GM12878 (cell line): Measurements from ENCODE around the gene TMEM244. TPM values are rescaled to one million over a fixed set of nuclear protein-coding genes. Genes with fewer than 3 reads are reported as not detected.

ENCODE experiments used
- ATAC-seq: fragments of 200-7000 bp; cut with Tn5 transposase; 3 replicates; pipeline ENCODE4 v1.9.1; 2020; ENCODE audit warnings: mild to moderate bottlenecking, moderate library complexity
- BruUV-seq: library from RNA; stranded (reverse); fragments of 400-500 nt; replicated peaks from 2 replicates; lab custom pipeline; 2021; lab: Mats Ljungman, UMichigan
- CTCF ChIA-PET: fragments of 300-600 bp; sonication (Branson Sonifier 250); formaldehyde crosslinking; extraction: SDS; loops from one replicate; lab custom pipeline; 2021; ENCODE audit warnings: inconsistent platforms; lab: Yijun Ruan, JAX
- POLR2A ChIA-PET: fragments of 350-600 bp; formaldehyde crosslinking; extraction: SDS; loops from one replicate; lab custom pipeline; 2021; ENCODE audit warnings: inconsistent platforms; lab: Charles Lee
- RAD21 ChIA-PET: fragments of 300-600 bp; sonication (Branson Sonifier 250); formaldehyde crosslinking; loops from one replicate; lab custom pipeline; 2023; ENCODE audit warnings: antibody characterized with exemption; ENCODE audit not compliant: unreplicated experiment; lab: Charles Lee
- SMC1A ChIA-PET: fragments of 300-600 bp; sonication (Branson Sonifier 250); formaldehyde crosslinking; loops from one replicate; lab custom pipeline; 2023; ENCODE audit not compliant: unreplicated experiment, uncharacterized antibody; lab: Charles Lee
- DNase-seq: peaks from one replicate; pipeline ENCODE4 v3.0.0-alpha.2; 2011; ENCODE audit warnings: low read depth, low spot score
- FAIRE-seq: peaks from 3 replicates; lab custom pipeline; 2011; peaks lifted over from hg19 to GRCh38; lab: Jason Lieb, UNC
- H2AFZ ChIP-seq: 2 replicates; pipeline ENCODE4 v1.6.0; 2011; ENCODE audit warnings: low read depth, low read length, control low read depth; ENCODE audit not compliant: control insufficient read depth
- H3K27ac ChIP-seq: 2 replicates; pipeline ENCODE4 v1.5.1; 2011; ENCODE audit warnings: control low read depth; ENCODE audit not compliant: control insufficient read depth, insufficient read depth
- H3K27me3 ChIP-seq, 2 experiments: replicated peaks in 1 of 2; 2 replicates each; pipeline versions ENCODE4 v1.6.0 to v1.6.1; 2011; ENCODE audit warnings: low read length in 1 of 2; ENCODE audit not compliant: control insufficient read depth in 2 of 2, insufficient read depth in 2 of 2
- H3K36me3 ChIP-seq, 2 experiments: 2 replicates each; pipeline ENCODE4 v1.5.1; 2011; ENCODE audit warnings: low read length in 1 of 2; ENCODE audit not compliant: control insufficient read depth in 2 of 2, insufficient read depth in 2 of 2
- H3K4me1 ChIP-seq: 2 replicates; pipeline ENCODE4 v1.6.1; 2011; ENCODE audit warnings: mild to moderate bottlenecking, low read length, moderate library complexity, mixed read lengths; ENCODE audit not compliant: control insufficient read depth, insufficient read depth
- H3K4me2 ChIP-seq: 2 replicates; pipeline ENCODE4 v1.6.0; 2011; ENCODE audit warnings: control low read depth; ENCODE audit not compliant: control insufficient read depth, insufficient read depth
- H3K4me3 ChIP-seq: fragments of 200-600 bp; sonication (generic); 2 replicates; pipeline ENCODE4 v1.5.1; 2016
- H3K79me2 ChIP-seq: 2 replicates; pipeline ENCODE4 v1.6.0; 2011; ENCODE audit warnings: low read length; ENCODE audit not compliant: control insufficient read depth, insufficient read depth
- H3K9ac ChIP-seq: 2 replicates; pipeline ENCODE4 v1.8.0; 2011; ENCODE audit warnings: low read length, control low read depth, mixed read lengths; ENCODE audit not compliant: control insufficient read depth, insufficient read depth
- H3K9me3 ChIP-seq: replicated peaks from 3 replicates; pipeline ENCODE4 v1.5.1; 2011; ENCODE audit warnings: mild to moderate bottlenecking, low read length; ENCODE audit not compliant: control insufficient read depth, insufficient read depth
- H4K20me1 ChIP-seq: 2 replicates; pipeline ENCODE4 v1.6.0; 2011; ENCODE audit not compliant: control insufficient read depth, insufficient read depth
- EP300 ChIP-seq, 2 experiments: fragments of 150-350 bp in 1 of 2; IDR thresholded peaks; 2 replicates each; pipeline ENCODE4 v1.6.1; 2011 to 2012; ENCODE audit warnings: low read depth in 2 of 2, low read length in 2 of 2, borderline replicate concordance in 1 of 2, improper control_type of control experiment in 1 of 2, inconsistent platforms in 1 of 2; ENCODE audit not compliant: control insufficient read depth in 1 of 2
- HCFC1 ChIP-seq: fragments of 150-350 bp; IDR thresholded peaks from 2 replicates; pipeline ENCODE4 v1.6.1; 2014; ENCODE audit warnings: low read length
- SPI1 ChIP-seq: IDR thresholded peaks from 2 replicates; pipeline ENCODE4 v1.6.1; 2011; ENCODE audit warnings: low read depth, mild to moderate bottlenecking, low read length, moderate library complexity, borderline replicate concordance; ENCODE audit not compliant: insufficient read depth
- TBL1XR1 ChIP-seq: IDR thresholded peaks from 2 replicates; pipeline ENCODE4 v1.6.1; 2012; ENCODE audit warnings: low read depth, low read length, improper control_type of control experiment
- WGBS: methylation state at CpG from one replicate; pipeline ENCODE4 v1.1.6; 2016; ENCODE audit warnings: low lambda C conversion rate; ENCODE audit not compliant: insufficient replicate concordance, insufficient coverage; ENCODE audit errors: missing lambda C conversion rate; 5-methylcytosine and 5-hydroxymethylcytosine counted together
- in situ Hi-C: fragments of 300-500 bp; cut with MboI; formaldehyde crosslinking; loops from 9 replicates; pipeline ENCODE4 v1.14.3; 2018; ENCODE audit warnings: mixed read lengths
- intact Hi-C: fragments of 100-400 bp; cut with micrococcal nuclease; formaldehyde crosslinking; loops from one replicate; pipeline ENCODE4 v1.14.2; 2022; ENCODE audit not compliant: unreplicated experiment
- polyA plus RNA-seq, 11 experiments: library from polyadenylated mRNA; depleted of rRNA in 4 of 11; unstranded in 6 of 11; stranded (reverse) in 5 of 11; fragments of >200 nt; fragmentation: Nextera tagmentation in 4 of 11; fragmentation: Illumina TruSeq in 1 of 11; extraction: Ambion mirVana in 4 of 11; extraction: Trizol in 1 of 11; gene quantifications; 1 replicate in 1 of 11; 2 replicates in 10 of 11; pipeline versions ENCODE4 v1.2.1 to v1.2.3, GENCODE V29; 2011 to 2016; ENCODE audit warnings: inconsistent platforms in 2 of 11, missing spikeins in 2 of 11, low read depth in 1 of 11
- total RNA-seq, 4 experiments: library from RNA; depleted of rRNA in 3 of 4; stranded (reverse); fragments of >200 nt in 3 of 4; fragmentation: Illumina TruSeq in 1 of 4; extraction: Trizol in 1 of 4; gene quantifications; 2 replicates each; pipeline versions ENCODE4 v1.2.1 to v1.2.3, GENCODE V29; 2013 to 2021
- TF ChIP-seq, protein P1 (sequence below): IDR thresholded peaks from 2 replicates; pipeline ENCODE4 v1.6.1; 2012; ENCODE audit warnings: mild to moderate bottlenecking, low read depth, low read length
- TF ChIP-seq, protein P2 (sequence below): fragments of 450-650 bp; IDR thresholded peaks from 2 replicates; pipeline ENCODE4 v1.6.1; 2017; ENCODE audit warnings: mild to moderate bottlenecking, moderate library complexity

The TMEM244 gene
- total and polyA plus RNA-seq, 10 of the 15 experiments (the other 5 are each of a cell fraction or from before 2014, with no cell fraction given) = 0.14 TPM; not detected in 9

DNA sequence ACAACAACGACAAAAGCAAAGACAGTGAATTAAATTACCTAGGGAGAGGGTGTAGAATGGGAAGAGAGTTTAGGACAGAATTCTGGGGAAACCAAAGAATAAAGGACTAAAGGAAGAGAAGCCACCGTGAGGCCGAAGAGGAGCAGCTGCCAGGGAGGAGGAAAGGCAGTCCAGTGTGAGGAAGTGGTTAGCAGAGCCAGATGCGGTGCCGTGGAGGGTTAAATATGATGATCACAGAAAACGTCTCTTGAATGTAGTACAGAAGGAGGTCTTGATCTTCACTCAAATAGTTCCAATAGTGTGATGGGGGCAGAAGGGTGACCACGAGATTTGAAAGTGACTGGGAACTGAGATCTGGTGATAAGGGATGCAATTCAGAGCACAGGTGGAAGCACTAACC is 67.7 kb downstream of the TMEM244 start:
- in situ Hi-C loops = no loop called here

DNA sequence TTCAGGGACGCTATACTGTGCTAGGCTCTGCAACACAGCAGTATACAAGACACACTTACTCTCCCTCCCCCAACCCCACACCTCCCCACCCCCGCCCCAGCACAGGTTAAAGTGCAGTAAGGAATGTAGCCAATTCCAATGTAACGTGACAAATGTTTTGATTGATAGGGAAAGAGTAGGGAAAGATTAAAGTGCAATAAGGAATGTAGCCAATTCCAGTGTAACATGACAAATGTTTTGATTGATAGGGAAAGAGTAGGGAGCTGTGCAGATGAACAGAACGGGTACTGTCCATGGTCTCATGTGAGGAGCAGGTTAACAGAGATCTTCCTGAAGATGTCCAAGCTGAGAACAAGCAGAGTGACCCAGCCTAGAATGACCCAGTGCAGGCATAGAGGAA is 69.1 kb downstream of the TMEM244 start:
- 21% methylated on average over 4 of the region's 4 CpGs for WGBS
- POLR2A ChIA-PET = no interaction called here
- Histone ChIP-seq H3K36me3 (no peaks in the 10 kb centered on the region), H2AFZ (peak overlapping the region; percentile 17; the same call in 1 of the 2 replicates), H3K27ac (no peak overlapping the region), H3K4me2 (no peak overlapping the region)
- SMC1A ChIA-PET = interaction anchor here (1.1 kb wide), 1 partner anchor 24 kb away, joined by 3 read pairs; no protein-coding TSS in a partner anchor
- no TSS peak for BruUV-seq
- intact Hi-C loops = no loop called here
- no peak for ATAC-seq
- TF ChIP-seq EP300 (IDR thresholded peaks at IDR 0.05; ENCODE audit: borderline replicate concordance in 1 of 2, control insufficient read depth in 1 of 2, low read depth in 2 of 2, low read length in 2 of 2) (no peak), HCFC1 (no peak)
- TF ChIP-seq, protein P1, sequence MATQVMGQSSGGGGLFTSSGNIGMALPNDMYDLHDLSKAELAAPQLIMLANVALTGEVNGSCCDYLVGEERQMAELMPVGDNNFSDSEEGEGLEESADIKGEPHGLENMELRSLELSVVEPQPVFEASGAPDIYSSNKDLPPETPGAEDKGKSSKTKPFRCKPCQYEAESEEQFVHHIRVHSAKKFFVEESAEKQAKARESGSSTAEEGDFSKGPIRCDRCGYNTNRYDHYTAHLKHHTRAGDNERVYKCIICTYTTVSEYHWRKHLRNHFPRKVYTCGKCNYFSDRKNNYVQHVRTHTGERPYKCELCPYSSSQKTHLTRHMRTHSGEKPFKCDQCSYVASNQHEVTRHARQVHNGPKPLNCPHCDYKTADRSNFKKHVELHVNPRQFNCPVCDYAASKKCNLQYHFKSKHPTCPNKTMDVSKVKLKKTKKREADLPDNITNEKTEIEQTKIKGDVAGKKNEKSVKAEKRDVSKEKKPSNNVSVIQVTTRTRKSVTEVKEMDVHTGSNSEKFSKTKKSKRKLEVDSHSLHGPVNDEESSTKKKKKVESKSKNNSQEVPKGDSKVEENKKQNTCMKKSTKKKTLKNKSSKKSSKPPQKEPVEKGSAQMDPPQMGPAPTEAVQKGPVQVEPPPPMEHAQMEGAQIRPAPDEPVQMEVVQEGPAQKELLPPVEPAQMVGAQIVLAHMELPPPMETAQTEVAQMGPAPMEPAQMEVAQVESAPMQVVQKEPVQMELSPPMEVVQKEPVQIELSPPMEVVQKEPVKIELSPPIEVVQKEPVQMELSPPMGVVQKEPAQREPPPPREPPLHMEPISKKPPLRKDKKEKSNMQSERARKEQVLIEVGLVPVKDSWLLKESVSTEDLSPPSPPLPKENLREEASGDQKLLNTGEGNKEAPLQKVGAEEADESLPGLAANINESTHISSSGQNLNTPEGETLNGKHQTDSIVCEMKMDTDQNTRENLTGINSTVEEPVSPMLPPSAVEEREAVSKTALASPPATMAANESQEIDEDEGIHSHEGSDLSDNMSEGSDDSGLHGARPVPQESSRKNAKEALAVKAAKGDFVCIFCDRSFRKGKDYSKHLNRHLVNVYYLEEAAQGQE = peak; percentile 21; the same call in 1 of the 2 replicates
- TF ChIP-seq, protein P2, sequence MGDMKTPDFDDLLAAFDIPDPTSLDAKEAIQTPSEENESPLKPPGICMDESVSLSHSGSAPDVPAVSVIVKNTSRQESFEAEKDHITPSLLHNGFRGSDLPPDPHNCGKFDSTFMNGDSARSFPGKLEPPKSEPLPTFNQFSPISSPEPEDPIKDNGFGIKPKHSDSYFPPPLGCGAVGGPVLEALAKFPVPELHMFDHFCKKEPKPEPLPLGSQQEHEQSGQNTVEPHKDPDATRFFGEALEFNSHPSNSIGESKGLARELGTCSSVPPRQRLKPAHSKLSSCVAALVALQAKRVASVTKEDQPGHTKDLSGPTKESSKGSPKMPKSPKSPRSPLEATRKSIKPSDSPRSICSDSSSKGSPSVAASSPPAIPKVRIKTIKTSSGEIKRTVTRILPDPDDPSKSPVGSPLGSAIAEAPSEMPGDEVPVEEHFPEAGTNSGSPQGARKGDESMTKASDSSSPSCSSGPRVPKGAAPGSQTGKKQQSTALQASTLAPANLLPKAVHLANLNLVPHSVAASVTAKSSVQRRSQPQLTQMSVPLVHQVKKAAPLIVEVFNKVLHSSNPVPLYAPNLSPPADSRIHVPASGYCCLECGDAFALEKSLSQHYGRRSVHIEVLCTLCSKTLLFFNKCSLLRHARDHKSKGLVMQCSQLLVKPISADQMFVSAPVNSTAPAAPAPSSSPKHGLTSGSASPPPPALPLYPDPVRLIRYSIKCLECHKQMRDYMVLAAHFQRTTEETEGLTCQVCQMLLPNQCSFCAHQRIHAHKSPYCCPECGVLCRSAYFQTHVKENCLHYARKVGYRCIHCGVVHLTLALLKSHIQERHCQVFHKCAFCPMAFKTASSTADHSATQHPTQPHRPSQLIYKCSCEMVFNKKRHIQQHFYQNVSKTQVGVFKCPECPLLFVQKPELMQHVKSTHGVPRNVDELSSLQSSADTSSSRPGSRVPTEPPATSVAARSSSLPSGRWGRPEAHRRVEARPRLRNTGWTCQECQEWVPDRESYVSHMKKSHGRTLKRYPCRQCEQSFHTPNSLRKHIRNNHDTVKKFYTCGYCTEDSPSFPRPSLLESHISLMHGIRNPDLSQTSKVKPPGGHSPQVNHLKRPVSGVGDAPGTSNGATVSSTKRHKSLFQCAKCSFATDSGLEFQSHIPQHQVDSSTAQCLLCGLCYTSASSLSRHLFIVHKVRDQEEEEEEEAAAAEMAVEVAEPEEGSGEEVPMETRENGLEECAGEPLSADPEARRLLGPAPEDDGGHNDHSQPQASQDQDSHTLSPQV = no peak
- TF ChIP-seq, all 136 proteins: peak for 1
- no peaks in the 10 kb centered on the region; a peak in 1 of 4 replicates for H3K27me3 ChIP-seq
- ChIA-PET RAD21 (no interaction called here), CTCF (interaction anchor here (0.6 to 2.6 kb wide), 5 partner anchors 15 to 194 kb away, joined by 3 to 17 read pairs (median 4); no protein-coding TSS in a partner anchor)
- no peaks in the 10 kb centered on the region for H3K79me2 ChIP-seq
- DNase-seq (no peak), FAIRE-seq (no peak)
- H3K9me3 ChIP-seq = no peaks in the 10 kb centered on the region
- no peak overlapping the region for H3K9ac ChIP-seq
- no peak overlapping the region for H3K4me3 ChIP-seq
- no peaks in the 10 kb centered on the region for H4K20me1 ChIP-seq
- H3K4me1 ChIP-seq = no peaks in the 10 kb centered on the region
- in situ Hi-C loops = no loop called here

More for the DNA sequence above, 67.7 kb downstream of the TMEM244 start:
- H3K4me1 ChIP-seq = no peaks in the 10 kb centered on the region
- H3K27ac ChIP-seq = no peak overlapping the region
- ChIA-PET SMC1A (interaction anchor here (0.9 to 2.6 kb wide), 3 partner anchors 9 to 29 kb away, joined by 3 to 6 read pairs (median 4); no protein-coding TSS in a partner anchor), POLR2A (no interaction called here), CTCF (interaction anchor here (2.6 kb wide), 1 partner anchor 18 kb away, joined by 9 read pairs; no protein-coding TSS in a partner anchor), RAD21 (no interaction called here)
- H3K9ac ChIP-seq = no peak overlapping the region
- FAIRE-seq = no peak
- H2AFZ ChIP-seq = no peak overlapping the region
- no peaks in the 10 kb centered on the region for H3K79me2 ChIP-seq
- ATAC-seq = 0 out of 3 replicates have a peak, but pooled peaks have one; percentile 21
- H4K20me1 ChIP-seq = no peaks in the 10 kb centered on the region
- DNase-seq = no peak
- BruUV-seq = no TSS peak
- TF ChIP-seq TBL1XR1 (no peak), SPI1 (0 out of 2 replicates have a peak, but pooled peaks have one; percentile 20)
- no peaks in the 10 kb centered on the region; a peak in 1 of 4 replicates for H3K27me3 ChIP-seq
- no peaks in the 10 kb centered on the region for H3K36me3 ChIP-seq
- no peak overlapping the region for H3K4me3 ChIP-seq
- 18% methylated on average over 7 of the region's 7 CpGs for WGBS
- H3K4me2 ChIP-seq = no peak overlapping the region
- intact Hi-C loops = no loop called here
- H3K9me3 ChIP-seq = no peaks in the 10 kb centered on the region
